Suprapubic skin (tissue), 4 donors: ENCODE data around the gene SAYSD1. TPM values are rescaled to one million over a fixed set of nuclear protein-coding genes. Genes with fewer than 3 reads are reported as not detected.

Source experiments
- total RNA-seq, 4 donors: library from RNA; depleted of rRNA; stranded (reverse); fragments of >200 nt; gene quantifications; one replicate each; pipeline ENCODE4 v1.1.0, GENCODE V29; 2016

SAYSD1 gene
- total RNA-seq, 4 donors from 2014 or later, result 12.1 to 17.4 (median 14.4) TPM

Other genes starting within 250 kb of the SAYSD1 start
- under 1 TPM in 3 of 4 donors, not detected in 1; 0.32 to 0.95 (median 0.59) TPM for gene GLP1R, start 66.4 kb downstream of the SAYSD1 start, total RNA-seq
- 10 to 100 TPM; 18.6 to 43.9 (median 26.3) TPM for gene KCNK5, start 114.3 kb upstream of the SAYSD1 start, total RNA-seq
- not detected for gene KCNK17, start 199.2 kb upstream of the SAYSD1 start, total RNA-seq
- gene KCNK16, start 207.5 kb upstream of the SAYSD1 start, total RNA-seq, result not detected